Left renal pelvis (tissue), 4 donors: Measurements from ENCODE around the gene RUNX1. TPM values are rescaled to one million over a fixed set of nuclear protein-coding genes. Genes with fewer than 3 reads are reported as not detected.
A peak's percentile ranks its signal among the peaks of the same experiment; 100 is the strongest.

Experiments used
- DNase-seq, 4 donors: peaks; one replicate each; pipeline ENCODE4 v3.0.0-alpha.2; 2013; ENCODE audit warnings: low read depth in 4 of 4, low spot score in 3 of 4
- polyA plus RNA-seq, 4 donors: library from polyadenylated mRNA; unstranded; fragments of 120-200 nt; gene quantifications; one replicate each; pipeline ENCODE4 v1.2.1, GENCODE V29; 2013; ENCODE audit not compliant: insufficient read length in 4 of 4

The RUNX1 gene
- polyA plus RNA-seq, 4 donors = 2.4 to 3.4 (median 3.1) TPM

GRCh38 chr21:34932233-34932632 is 116.9 kb downstream of the RUNX1 start:
- no peak for DNase-seq

DNA sequence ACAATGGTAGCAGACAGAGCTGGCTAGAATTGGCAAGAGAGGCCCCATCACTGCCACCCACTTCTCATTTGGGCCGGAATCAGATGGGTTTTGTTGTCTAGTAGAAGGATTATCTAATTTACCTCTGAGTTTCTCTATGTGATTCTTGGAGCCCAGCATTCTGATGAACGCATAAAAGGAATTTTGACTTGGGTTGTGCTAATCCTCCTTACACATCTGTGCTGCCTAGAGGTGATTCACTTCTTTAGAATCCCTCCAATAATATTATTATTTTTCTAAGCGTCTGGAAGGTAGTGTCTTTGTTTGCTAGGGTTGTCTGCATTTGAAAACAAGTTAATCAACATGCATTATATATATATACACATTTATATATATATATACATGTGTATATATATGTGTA is 118.1 kb downstream of the RUNX1 start:
- no peak for DNase-seq

DNA sequence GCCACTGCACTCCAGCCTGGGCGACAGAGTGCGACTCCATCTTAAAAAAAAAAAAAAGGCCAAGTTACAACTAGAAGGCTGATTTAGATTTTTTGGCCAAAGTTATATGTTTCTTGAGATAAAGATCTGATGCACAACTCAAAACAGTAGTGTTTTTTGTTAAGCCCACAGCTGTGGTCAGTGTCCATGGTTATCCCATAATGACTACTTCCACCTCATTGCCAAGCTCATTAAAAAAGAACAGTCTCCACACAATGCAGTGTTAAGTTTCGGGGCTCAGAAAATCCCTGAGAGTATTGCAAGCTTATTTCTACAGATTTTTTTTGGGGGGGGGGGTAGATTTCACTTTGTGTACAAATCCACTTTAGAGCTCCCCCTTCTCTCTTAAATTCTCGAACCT is 120.5 kb downstream of the RUNX1 start:
- DNase-seq = no peak

GRCh38 chr21:34927992-34928391 is 121.1 kb downstream of the RUNX1 start:
- no peak for DNase-seq

- peak in 1 of 4 donors; percentile 4 for DNase-seq
Measured at GRCh38 chr21:34926803-34927467, 122.2 kb downstream of the RUNX1 start.

GRCh38 chr21:34925597-34925996 is 123.5 kb downstream of the RUNX1 start:
- DNase-seq = no peak

GRCh38 chr21:34924771-34925419 is 124.2 kb downstream of the RUNX1 start:
- DNase-seq = no peak

- no peak for DNase-seq
Measured at GRCh38 chr21:34924194-34924593, 124.9 kb downstream of the RUNX1 start.

- DNase-seq = no peak
Measured at GRCh38 chr21:34923626-34924025, 125.5 kb downstream of the RUNX1 start.

DNA sequence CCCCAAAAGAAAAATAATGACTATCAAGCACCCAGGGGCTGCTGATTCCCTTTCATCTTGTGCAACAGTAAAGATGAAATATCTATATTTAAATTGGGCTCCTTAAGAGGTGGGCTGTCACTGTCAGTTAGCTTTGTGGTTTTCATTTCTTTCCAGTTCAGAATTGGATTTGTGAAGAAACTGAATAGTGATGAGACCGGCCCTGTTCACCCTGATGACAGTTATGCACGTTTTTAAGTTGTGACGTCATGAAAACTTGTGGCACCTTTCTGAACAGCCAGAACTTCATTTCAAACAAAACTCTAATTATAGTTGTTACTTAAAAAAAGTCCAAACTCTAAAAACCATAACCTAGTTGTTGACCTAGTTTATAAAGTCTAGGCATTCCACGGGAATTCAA is 125.9 kb downstream of the RUNX1 start:
- no peak for DNase-seq

DNA sequence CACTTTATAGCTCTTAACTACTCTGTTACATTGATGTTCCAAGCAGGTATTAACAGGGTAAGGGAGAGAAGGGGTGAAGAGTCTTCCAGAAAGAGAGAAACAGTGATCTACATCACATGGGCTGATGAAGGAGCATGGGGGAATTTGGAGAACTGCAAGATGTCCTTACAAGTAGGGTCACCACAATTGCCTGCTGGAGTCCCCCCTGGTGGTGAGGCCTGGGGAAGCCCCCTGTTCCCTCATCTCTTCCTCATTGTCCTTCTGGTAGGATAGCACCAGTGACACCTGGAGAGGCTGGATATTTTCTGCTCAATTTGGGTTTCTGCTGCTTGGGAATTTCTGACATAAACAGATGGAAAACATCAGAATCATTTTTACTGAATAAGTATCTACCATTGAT is 126.6 kb downstream of the RUNX1 start:
- no peak for DNase-seq

DNA sequence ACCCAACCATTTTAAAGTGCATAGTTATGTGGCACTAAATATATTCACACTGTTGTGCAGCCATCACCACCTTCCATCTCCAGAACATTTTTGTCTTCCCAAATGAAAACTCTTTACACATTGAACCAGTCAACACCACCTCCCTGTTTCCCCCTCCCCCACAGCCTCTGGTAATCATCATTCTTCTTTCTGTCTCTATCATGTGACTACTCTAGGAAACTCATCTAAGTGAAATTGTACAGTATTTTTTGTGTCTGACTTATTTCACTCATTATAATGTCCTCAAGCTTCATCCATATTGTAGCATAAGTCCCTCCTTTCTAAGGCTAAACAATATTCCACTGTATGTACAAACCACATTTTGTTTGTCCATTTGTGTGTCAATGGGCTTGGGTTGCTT is 128.0 kb downstream of the RUNX1 start:
- DNase-seq = no peak

DNA sequence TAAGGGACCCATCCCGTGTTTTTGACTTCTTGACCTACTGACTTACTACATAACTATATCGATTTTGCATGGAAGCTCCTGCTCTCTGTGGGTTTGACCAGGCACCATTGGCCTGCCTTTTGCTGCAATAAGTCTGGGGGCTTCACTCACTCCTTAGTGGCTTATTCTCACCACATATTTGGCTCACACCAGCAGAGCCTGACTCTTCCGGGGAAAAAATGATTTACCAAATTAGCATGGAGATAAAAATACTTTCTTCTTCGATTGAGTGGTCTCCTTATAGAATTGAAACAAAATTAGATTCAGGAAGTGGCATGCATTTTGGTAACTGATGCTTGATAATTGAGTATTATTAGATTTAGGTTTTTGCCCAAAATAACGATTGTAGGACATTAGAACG is 129.7 kb downstream of the RUNX1 start:
- DNase-seq = no peak

GRCh38 chr21:34916446-34916845 is 132.7 kb downstream of the RUNX1 start:
- no peak for DNase-seq

- DNase-seq = no peak
Measured at GRCh38 chr21:34915364-34915841, 133.7 kb downstream of the RUNX1 start.

- no peak for DNase-seq
Measured at GRCh38 chr21:34914239-34914638, 134.9 kb downstream of the RUNX1 start.

DNA sequence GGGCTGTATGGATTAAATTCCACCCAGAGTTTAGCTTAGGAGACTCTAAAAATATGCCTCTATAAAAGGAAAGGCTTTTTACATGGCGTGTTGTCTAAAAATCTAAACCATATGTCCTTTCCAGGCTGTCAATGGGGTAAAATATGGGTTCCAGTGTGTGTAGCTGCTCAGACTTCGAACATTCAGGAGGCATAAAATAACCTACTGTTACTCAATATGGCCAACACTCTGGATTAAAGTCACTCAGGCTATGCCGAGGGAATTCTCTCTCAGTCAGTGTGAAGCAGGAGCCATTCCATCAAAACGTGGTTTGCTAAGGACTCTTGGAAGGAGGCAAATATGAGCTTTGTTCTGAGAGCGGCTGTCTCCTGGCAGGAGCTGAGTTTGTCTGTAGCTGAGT is 135.3 kb downstream of the RUNX1 start:
- no peak for DNase-seq

DNA sequence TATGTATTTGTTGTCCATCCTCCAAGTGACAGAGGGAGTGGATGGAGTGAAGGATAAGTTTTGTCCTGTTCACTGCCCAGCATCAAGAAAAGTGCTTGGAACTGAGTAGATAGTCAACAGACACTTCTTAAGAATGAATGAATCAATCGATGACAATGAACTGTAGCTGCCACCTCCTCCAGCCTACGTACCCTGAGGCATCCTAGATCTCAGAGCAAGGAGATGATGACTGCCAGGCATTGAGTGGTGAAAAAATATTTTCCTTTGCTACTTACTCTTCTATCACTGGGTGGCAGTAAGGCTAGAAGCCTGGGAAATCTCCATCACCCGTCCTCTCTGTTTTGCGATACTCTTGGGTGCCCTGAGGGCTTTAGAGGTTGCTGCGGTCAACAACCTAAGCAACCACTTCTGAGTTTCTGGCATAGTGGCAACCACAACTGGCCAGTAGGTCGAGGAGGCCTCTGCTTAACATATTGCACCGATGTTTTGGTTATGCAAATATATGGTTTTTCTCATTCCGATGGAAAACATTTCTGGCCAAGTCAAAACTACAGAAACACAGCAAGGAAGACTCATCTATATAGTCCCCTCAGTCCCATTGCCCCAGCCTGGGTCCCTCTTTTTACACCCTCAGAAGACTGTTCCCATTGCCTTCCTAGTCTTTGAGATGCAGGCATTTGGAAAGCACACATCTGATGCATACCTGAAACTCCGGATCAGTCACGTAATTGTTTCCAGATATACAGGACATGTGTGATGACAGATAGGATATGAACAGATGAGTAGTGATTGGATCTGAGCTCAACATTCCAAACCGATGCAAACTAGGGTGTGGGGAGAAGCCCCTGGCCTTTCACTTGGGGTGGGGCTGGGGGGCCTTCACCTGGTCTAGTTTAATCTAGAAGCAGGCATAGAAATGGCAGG is 136.8 kb downstream of the RUNX1 start:
- DNase-seq = no peak

GRCh38 chr21:34911360-34911759 is 137.7 kb downstream of the RUNX1 start:
- DNase-seq = no peak

DNA sequence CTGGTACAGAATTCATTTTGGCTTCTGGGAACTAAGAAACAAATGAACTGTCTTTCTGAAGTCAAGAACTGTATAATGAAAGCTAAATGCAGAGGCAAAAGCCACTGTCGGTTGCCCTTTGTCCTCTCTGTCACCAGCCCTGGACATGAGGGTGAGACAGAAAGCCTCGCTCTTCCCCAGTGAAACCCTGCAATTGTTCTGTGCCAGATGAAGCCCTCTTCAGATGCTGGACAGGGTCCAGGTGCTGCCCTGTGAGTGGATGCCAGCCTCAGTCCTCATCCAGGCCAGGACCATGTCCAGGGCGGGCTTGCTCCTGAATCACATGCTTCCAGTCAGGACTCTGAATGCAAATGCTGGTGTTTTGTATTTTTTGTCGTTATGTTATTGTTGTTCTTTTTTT is 138.7 kb downstream of the RUNX1 start:
- DNase-seq = no peak

DNA sequence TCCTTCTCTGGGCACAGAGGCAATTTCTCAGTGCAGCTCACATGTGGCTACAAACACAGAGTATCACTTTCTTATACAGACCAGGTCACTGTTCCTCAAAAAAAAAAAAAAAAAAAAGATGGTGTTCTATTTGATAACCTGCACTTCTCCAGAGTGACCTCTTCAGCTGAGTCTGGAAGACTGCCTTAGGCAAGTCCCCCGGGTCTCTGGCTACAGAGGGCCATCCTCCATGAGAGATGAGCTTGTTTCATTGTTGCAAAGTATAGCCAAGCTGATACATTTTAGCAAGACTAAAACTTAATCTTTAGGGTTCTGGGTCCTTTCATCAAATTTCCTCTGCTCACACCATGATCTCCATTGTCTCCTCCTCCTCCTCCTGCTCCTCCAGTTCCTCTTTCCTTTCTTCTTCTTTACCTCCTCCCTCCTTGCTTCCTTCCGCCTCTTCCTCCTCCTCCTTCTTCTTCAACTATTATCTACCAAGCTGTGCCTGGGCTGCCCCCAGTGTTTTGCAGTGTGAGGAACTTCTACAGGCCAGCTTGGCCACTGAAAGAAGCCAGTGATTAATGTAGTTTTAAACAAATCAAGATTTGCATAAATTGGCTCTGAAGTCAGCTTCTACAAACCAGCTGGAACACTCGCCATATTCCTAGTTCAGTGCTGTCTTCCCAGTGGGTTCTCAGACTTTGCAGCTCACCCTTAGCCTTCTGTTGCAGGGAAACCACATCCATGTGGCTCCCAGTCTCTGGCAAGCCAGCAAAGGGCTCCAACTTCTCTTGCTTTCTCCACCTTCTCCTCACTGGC is 139.4 kb downstream of the RUNX1 start:
- DNase-seq = no peak
